NT2/D1 (cell line): ENCODE results near the gene VWA2.

Source experiments
- DNase-seq: peaks from one replicate; pipeline ENCODE4 v3.0.0-alpha.2; 2011; ENCODE audit warnings: low read depth, low spot score
- H3K27me3 ChIP-seq: 2 replicates; pipeline ENCODE4 v1.6.0; 2011; ENCODE audit warnings: mild to moderate bottlenecking; ENCODE audit not compliant: insufficient read length, insufficient read depth
- H3K36me3 ChIP-seq: 2 replicates; pipeline ENCODE4 v1.6.1; 2011; ENCODE audit warnings: mild to moderate bottlenecking, low read length, mixed read lengths; ENCODE audit not compliant: insufficient read depth, insufficient read length
- H3K4me1 ChIP-seq: 2 replicates; pipeline ENCODE4 v1.5.1; 2011; ENCODE audit not compliant: insufficient read depth, insufficient read length
- H3K4me3 ChIP-seq: 2 replicates; pipeline ENCODE4 v1.5.1; 2011; ENCODE audit warnings: low read depth; ENCODE audit not compliant: insufficient read length
- H3K9ac ChIP-seq: 2 replicates; pipeline ENCODE4 v1.6.0; 2011; ENCODE audit warnings: low read depth; ENCODE audit not compliant: insufficient read length
- H3K9me3 ChIP-seq: 2 replicates; pipeline ENCODE4 v1.5.1; 2011; ENCODE audit warnings: mild to moderate bottlenecking, low read length; ENCODE audit not compliant: insufficient read depth
- SUZ12 ChIP-seq: IDR thresholded peaks from 2 replicates; pipeline ENCODE4 v1.6.1; 2011; ENCODE audit not compliant: insufficient read length, insufficient read depth; ENCODE audit errors: extremely low read depth
- YY1 ChIP-seq: IDR thresholded peaks from 2 replicates; pipeline ENCODE4 v1.6.1; 2011; ENCODE audit not compliant: insufficient read length, insufficient read depth
- ZNF274 ChIP-seq: IDR thresholded peaks from 2 replicates; pipeline ENCODE4 v1.6.1; 2011; ENCODE audit warnings: mild to moderate bottlenecking, low read depth, low read length

The VWA2 gene, protein sequence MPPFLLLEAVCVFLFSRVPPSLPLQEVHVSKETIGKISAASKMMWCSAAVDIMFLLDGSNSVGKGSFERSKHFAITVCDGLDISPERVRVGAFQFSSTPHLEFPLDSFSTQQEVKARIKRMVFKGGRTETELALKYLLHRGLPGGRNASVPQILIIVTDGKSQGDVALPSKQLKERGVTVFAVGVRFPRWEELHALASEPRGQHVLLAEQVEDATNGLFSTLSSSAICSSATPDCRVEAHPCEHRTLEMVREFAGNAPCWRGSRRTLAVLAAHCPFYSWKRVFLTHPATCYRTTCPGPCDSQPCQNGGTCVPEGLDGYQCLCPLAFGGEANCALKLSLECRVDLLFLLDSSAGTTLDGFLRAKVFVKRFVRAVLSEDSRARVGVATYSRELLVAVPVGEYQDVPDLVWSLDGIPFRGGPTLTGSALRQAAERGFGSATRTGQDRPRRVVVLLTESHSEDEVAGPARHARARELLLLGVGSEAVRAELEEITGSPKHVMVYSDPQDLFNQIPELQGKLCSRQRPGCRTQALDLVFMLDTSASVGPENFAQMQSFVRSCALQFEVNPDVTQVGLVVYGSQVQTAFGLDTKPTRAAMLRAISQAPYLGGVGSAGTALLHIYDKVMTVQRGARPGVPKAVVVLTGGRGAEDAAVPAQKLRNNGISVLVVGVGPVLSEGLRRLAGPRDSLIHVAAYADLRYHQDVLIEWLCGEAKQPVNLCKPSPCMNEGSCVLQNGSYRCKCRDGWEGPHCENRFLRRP

DNA sequence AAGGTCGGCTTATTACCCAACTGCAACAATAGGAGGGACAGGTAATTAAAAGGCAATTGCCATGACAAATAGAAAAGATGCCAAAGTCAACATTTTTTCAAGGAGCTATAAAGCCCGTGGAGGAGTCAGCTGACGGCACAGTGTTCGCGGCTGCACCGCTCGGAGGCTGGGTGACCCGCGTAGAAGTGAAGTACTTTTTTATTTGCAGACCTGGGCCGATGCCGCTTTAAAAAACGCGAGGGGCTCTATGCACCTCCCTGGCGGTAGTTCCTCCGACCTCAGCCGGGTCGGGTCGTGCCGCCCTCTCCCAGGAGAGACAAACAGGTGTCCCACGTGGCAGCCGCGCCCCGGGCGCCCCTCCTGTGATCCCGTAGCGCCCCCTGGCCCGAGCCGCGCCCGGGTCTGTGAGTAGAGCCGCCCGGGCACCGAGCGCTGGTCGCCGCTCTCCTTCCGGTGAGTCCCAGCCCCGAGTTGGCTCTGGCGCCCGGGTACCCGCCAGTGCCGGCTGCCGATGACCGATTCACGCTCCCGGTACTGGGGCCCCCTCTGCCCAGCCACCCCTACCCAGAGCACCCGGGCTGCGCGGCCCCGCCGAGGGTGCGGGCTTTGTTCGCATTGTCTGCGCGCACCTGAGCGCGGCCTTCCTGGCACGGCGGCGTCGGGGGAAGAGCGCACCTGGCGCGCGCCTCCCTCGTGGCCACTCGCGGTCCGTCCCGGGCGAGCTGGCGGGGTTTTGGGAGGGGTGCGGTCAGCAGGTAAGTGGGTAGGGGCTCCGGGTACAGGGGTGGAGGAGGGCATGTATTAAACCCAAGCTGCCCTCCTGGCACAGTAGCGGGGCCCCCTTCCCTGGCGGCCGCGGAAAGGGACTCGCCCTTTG lies at the start of gene VWA2:
VWA2 (plus strand) TSS at position 138 of the 877 bp plus-strand sequence. CDS start 9,460 bp downstream, outside the sequence.
- TF ChIP-seq SUZ12 (no peak), YY1 (no peak), ZNF274 (no peak)
- peak within 1 kb of the TSS; percentile 51 for H3K4me3 ChIP-seq
- peaks cover 41% of the 10 kb centered on the region for H3K27me3 ChIP-seq
- peak; percentile 25 for DNase-seq
- H3K9ac ChIP-seq = peak within 1 kb of the TSS; percentile 50
- no peaks in the 10 kb centered on the region for H3K36me3 ChIP-seq
- peaks cover 2% of the 10 kb centered on the region for H3K4me1 ChIP-seq
- H3K9me3 ChIP-seq = no peaks in the 10 kb centered on the region

- TF ChIP-seq YY1 (no peak), SUZ12 (no peak), ZNF274 (no peak)
- Histone ChIP-seq H3K36me3 (no peaks in the 10 kb centered on the region), H3K27me3 (no peaks in the 10 kb centered on the region), H3K4me1 (no peaks in the 10 kb centered on the region), H3K9ac (no peak overlapping the region), H3K4me3 (no peak overlapping the region), H3K9me3 (no peaks in the 10 kb centered on the region)
- DNase-seq = no peak
Measured at GRCh38 chr10:114189700-114190099, 49.4 kb upstream of the VWA2 start.

GRCh38 chr10:114195079-114195478 lies 44.0 kb upstream of the VWA2 start:
- no peaks in the 10 kb centered on the region for H3K27me3 ChIP-seq
- no peaks in the 10 kb centered on the region for H3K9me3 ChIP-seq
- no peak overlapping the region for H3K9ac ChIP-seq
- no peak overlapping the region for H3K4me3 ChIP-seq
- H3K4me1 ChIP-seq = no peaks in the 10 kb centered on the region
- DNase-seq = no peak
- no peaks in the 10 kb centered on the region for H3K36me3 ChIP-seq
- TF ChIP-seq SUZ12 (no peak), ZNF274 (no peak), YY1 (no peak)

DNA sequence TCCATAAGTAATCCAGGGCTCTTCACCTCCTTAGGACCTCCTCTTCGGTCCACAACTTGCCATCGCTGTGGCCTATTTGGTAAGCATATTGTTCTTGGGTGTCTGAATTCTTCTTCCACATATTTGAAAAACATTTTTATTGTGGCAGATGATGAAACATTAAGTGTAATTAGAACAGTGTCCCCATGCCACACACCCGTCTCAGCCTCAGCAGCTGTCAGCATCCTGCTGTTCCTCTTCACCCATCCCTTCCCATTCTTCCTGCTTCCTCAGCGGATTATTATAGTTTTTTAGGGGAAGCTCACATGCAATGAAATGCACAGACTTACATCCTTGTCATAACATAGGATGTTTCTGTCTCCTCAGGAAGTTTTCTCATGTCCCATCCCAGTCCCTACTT lies 39.8 kb upstream of the VWA2 start:
- Histone ChIP-seq H3K27me3 (no peaks in the 10 kb centered on the region), H3K4me1 (no peaks in the 10 kb centered on the region), H3K4me3 (no peak overlapping the region), H3K36me3 (no peaks in the 10 kb centered on the region), H3K9me3 (no peaks in the 10 kb centered on the region), H3K9ac (no peak overlapping the region)
- no peak for TF ChIP-seq SUZ12
- TF ChIP-seq YY1 = no peak
- no peak for TF ChIP-seq ZNF274
- no peak for DNase-seq

- no peaks in the 10 kb centered on the region for H3K4me1 ChIP-seq
- H3K9ac ChIP-seq = no peak overlapping the region
- DNase-seq = no peak
- H3K36me3 ChIP-seq = no peaks in the 10 kb centered on the region
- H3K9me3 ChIP-seq = no peaks in the 10 kb centered on the region
- no peak overlapping the region for H3K4me3 ChIP-seq
- TF ChIP-seq YY1 (no peak), ZNF274 (no peak), SUZ12 (no peak)
- no peaks in the 10 kb centered on the region for H3K27me3 ChIP-seq
Measured at GRCh38 chr10:114202812-114203211, 36.2 kb upstream of the VWA2 start.

DNA sequence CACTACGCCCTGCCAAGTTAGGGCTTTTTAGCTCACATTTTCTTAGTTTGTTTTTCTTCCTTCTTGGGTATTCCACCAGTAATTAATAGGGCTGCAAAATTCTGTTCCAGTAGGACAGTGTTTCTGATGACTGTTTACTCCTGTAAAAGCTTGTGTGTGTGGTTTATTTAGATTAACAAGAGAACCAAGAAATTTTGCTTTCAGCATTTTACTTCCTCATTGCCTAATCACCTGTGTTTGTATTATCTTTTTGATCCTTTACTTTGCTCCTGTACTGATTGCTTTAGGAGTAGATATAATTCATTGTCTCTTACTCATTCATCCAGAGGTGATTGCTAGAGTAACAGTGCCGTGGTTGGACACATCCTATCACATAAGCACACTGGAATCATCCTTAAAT lies 32.2 kb upstream of the VWA2 start:
- no peaks in the 10 kb centered on the region for H3K27me3 ChIP-seq
- no peak overlapping the region for H3K9ac ChIP-seq
- no peak for TF ChIP-seq SUZ12
- no peak for TF ChIP-seq YY1
- no peak for TF ChIP-seq ZNF274
- H3K4me3 ChIP-seq = no peak overlapping the region
- no peaks in the 10 kb centered on the region for H3K36me3 ChIP-seq
- no peak for DNase-seq
- H3K4me1 ChIP-seq = peaks cover 3% of the 10 kb centered on the region
- H3K9me3 ChIP-seq = no peaks in the 10 kb centered on the region
